Measurements from ENCODE around the gene DNAJA4. TPM values are rescaled to one million over a fixed set of nuclear protein-coding genes. Genes with fewer than 3 reads are reported as not detected.

Gene DNAJA4
- total and polyA plus RNA-seq, 9 of the 15 experiments (the other 6 are each of a cell fraction or from before 2014, with no cell fraction given), result 0.11 to 1.0 (median 0.16) TPM; not detected in 4

- Histone ChIP-seq H3K4me2 (ENCODE audit: insufficient read depth, low read length) (no peak overlapping the region), H3K9ac (ENCODE audit: insufficient read depth in 1 of 2, low read depth in 2 of 2, low read length in 2 of 2) (peak overlapping the region in 1 of 2 experiments; percentile 19; a peak in 1 of 4 replicates), H3K9me1 (ENCODE audit: control insufficient read depth, insufficient read depth, low read length) (peaks cover 7% of the 10 kb centered on the region), H3K4me3 (no peak overlapping the region), H4K20me1 (replicated peaks; ENCODE audit: control insufficient read depth, insufficient read depth, low read length) (no peaks in the 10 kb centered on the region), H2AFZ (ENCODE audit: low read depth, low read length) (peak overlapping the region; percentile 88; the same call in 1 of the 2 replicates), H3K79me2 (ENCODE audit: control insufficient read depth, insufficient read depth, low read length) (no peaks in the 10 kb centered on the region), H3K27ac (ENCODE audit: extremely low read depth, low read depth, low read length) (no peak overlapping the region), H3K36me3 (ENCODE audit: control insufficient read depth, insufficient read depth, low read length) (no peaks in the 10 kb centered on the region), H3K27me3 (ENCODE audit: control insufficient read depth in 2 of 2, insufficient read depth in 2 of 2, low read length in 2 of 2) (no peaks in the 10 kb centered on the region), H3K9me3 (replicated peaks; ENCODE audit: control insufficient read depth, insufficient read depth, low read depth, low read length) (no peaks in the 10 kb centered on the region), H3K4me1 (replicated peaks in 1 of 2; ENCODE audit: control insufficient read depth in 2 of 2, insufficient read depth in 2 of 2, low read length in 2 of 2) (peaks cover 9 to 13% of the 10 kb centered on the region in 2 experiments; a peak in 4 of 5 replicates)
- ChIA-PET POLR2A (interaction anchor here (1.2 to 1.6 kb wide), 2 partner anchors 16 to 23 kb away, joined by 4 read pairs; partner anchors contain the start of gene SKIC8), CTCF (ENCODE audit: low intra/inter-chr PET ratio) (no interaction called here)
- intact Hi-C loops (cut with micrococcal nuclease), result no loop called here
- in situ Hi-C loops (cut with MboI), result loop anchor here (10.0 kb wide), 2 partner anchors 169 to 399 kb away; no protein-coding TSS in a partner anchor
- ATAC-seq (peak; percentile 86), FAIRE-seq (peak; percentile 67), DNase-seq (ENCODE audit: extremely low read depth in 1 of 4, low spot score in 3 of 4) (peak; percentile 40 to 58 (median 49))
- 60% methylated on average over 7 of the region's 7 CpGs for WGBS (ENCODE audit: insufficient coverage, low coverage, missing lambda C conversion rate)
- no TSS peak for BruUV-seq (replicated peaks)
- TF ChIP-seq ZNF609 (CRISPR knock-in tag; IDR thresholded peaks at IDR 0.05; ENCODE audit: borderline replicate concordance), result no peak
- no peak for TF ChIP-seq ZNF197 (CRISPR knock-in tag; IDR thresholded peaks at IDR 0.05; ENCODE audit: low read depth)
- no peak for TF ChIP-seq PYGO2 (tag; IDR thresholded peaks at IDR 0.05)
- no peak for TF ChIP-seq NONO (IDR thresholded peaks at IDR 0.05; ENCODE audit: low read depth in 2 of 2, low read length in 1 of 2)
- no peak for TF ChIP-seq ATF1 (CRISPR knock-in tag; IDR thresholded peaks at IDR 0.05)
- TF ChIP-seq ATF1 (tag; IDR thresholded peaks at IDR 0.05), result no peak
- no peak for TF ChIP-seq SUPT5H (IDR thresholded peaks at IDR 0.05)
- TF ChIP-seq ZNF384 (IDR thresholded peaks at IDR 0.05; ENCODE audit: low read depth, low read length), result no peak
- peak; percentile 51 to 68 (median 56) for TF ChIP-seq CTCF (IDR thresholded peaks at IDR 0.05 in 2 of 3, conservative IDR thresholded peaks at IDR 0.05 in 1 of 3; ENCODE audit: insufficient read depth in 2 of 3, low read depth in 1 of 3, low read length in 3 of 3)
- peak; percentile 37; the same call in 1 of the 2 replicates for TF ChIP-seq SMC3 (conservative IDR thresholded peaks at IDR 0.05; ENCODE audit: insufficient read depth, low read depth, low read length)
- no peak for TF ChIP-seq CREB5 (CRISPR knock-in tag; IDR thresholded peaks at IDR 0.05)
- peak in 1 of 2 experiments; percentile 43; a peak in 2 of 4 replicates for TF ChIP-seq RAD21 (CRISPR knock-in tag; conservative IDR thresholded peaks at IDR 0.05 in 1 of 2, IDR thresholded peaks at IDR 0.05 in 1 of 2)
- TF ChIP-seq CHCHD3 (CRISPR knock-in tag; IDR thresholded peaks at IDR 0.05), result no peak
Observed at GRCh38 chr15:78315686-78316282, 51.4 kb downstream of the DNAJA4 start.

All from K562 (cell line).